ENCODE data around the gene DOK6. TPM values are rescaled to one million over a fixed set of nuclear protein-coding genes. Genes with fewer than 3 reads are reported as not detected.

DOK6 gene
- total and polyA plus RNA-seq, 10 donors: 0.09 to 2.0 (median 0.40) TPM

DNA sequence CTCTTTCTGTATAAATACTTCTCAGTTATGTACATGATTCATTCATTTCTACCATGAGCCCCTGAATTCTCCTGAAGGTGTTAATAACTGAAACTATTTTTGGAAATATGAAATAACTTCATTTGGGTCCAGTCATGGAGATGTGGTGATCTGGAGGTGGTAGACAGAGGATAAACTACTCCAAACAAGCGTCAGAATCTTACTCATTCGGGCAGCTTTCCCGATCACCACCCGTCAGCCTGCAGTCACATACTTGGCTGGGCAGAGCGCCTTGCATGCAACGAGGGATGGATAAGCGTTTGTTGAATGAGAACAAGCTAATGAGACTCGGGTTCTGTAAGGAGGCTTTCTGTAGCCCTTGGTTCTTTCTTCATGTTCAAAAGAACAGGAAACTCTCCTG lies 324.3 kb downstream of the DOK6 start:
- WGBS, 5 donors: 92 to 95% (median 93%) methylated on average over 8 of the region's 8 CpGs
- intact Hi-C loops (cut with DNase I; ENCODE audit: low total_unique reads): no loop called here
- Histone ChIP-seq H3K4me1 (no peaks in the 10 kb centered on the region), H3K9me3 (peaks cover 0 to 8% (median 2%) of the 10 kb centered on the region in 8 donors), H3K27me3 (replicated peaks in 1 of 7) (no peaks in the 10 kb centered on the region), H3K4me3 (no peak overlapping the region), H3K36me3 (no peaks in the 10 kb centered on the region), H3K27ac (no peak overlapping the region)
- TF ChIP-seq POLR2AphosphoS5 (IDR thresholded peaks at IDR 0.05) (no peak), CTCF (IDR thresholded peaks at IDR 0.05 in 8 of 11, conservative IDR thresholded peaks at IDR 0.05 in 3 of 11) (no peak), POLR2A (IDR thresholded peaks at IDR 0.05) (no peak)
- no peak for DNase-seq

- TF ChIP-seq POLR2A (IDR thresholded peaks at IDR 0.05): no peak
- no peak for TF ChIP-seq POLR2AphosphoS5 (IDR thresholded peaks at IDR 0.05)
- TF ChIP-seq CTCF (IDR thresholded peaks at IDR 0.05 in 8 of 11, conservative IDR thresholded peaks at IDR 0.05 in 3 of 11): no peak
- intact Hi-C loops (cut with DNase I; ENCODE audit: low total_unique reads): no loop called here
- Histone ChIP-seq H3K36me3 (no peaks in the 10 kb centered on the region), H3K27ac (no peak overlapping the region), H3K4me1 (no peaks in the 10 kb centered on the region), H3K4me3 (no peak overlapping the region), H3K9me3 (no peaks in the 10 kb centered on the region), H3K27me3 (replicated peaks in 1 of 7) (no peaks in the 10 kb centered on the region)
- 87 to 94% (median 89%) methylated on average over 12 of the region's 12 CpGs for WGBS, 5 donors
- no peak for DNase-seq
Observed at GRCh38 chr18:69725855-69726508, 325.3 kb downstream of the DOK6 start.

GRCh38 chr18:69727912-69728572 lies 327.4 kb downstream of the DOK6 start:
- no peak for DNase-seq
- no peaks in the 10 kb centered on the region for H3K27me3 ChIP-seq (replicated peaks in 1 of 7)
- intact Hi-C loops (cut with DNase I; ENCODE audit: low total_unique reads): no loop called here
- H3K4me1 ChIP-seq: no peaks in the 10 kb centered on the region
- no peaks in the 10 kb centered on the region for H3K36me3 ChIP-seq
- H3K27ac ChIP-seq: no peak overlapping the region
- WGBS, 5 donors: 83 to 93% (median 89%) methylated on average over 5 of the region's 5 CpGs
- no peak overlapping the region for H3K4me3 ChIP-seq
- no peak for TF ChIP-seq POLR2AphosphoS5 (IDR thresholded peaks at IDR 0.05)
- TF ChIP-seq CTCF (IDR thresholded peaks at IDR 0.05 in 8 of 11, conservative IDR thresholded peaks at IDR 0.05 in 3 of 11): no peak
- TF ChIP-seq POLR2A (IDR thresholded peaks at IDR 0.05): no peak
- H3K9me3 ChIP-seq: no peaks in the 10 kb centered on the region

DNA sequence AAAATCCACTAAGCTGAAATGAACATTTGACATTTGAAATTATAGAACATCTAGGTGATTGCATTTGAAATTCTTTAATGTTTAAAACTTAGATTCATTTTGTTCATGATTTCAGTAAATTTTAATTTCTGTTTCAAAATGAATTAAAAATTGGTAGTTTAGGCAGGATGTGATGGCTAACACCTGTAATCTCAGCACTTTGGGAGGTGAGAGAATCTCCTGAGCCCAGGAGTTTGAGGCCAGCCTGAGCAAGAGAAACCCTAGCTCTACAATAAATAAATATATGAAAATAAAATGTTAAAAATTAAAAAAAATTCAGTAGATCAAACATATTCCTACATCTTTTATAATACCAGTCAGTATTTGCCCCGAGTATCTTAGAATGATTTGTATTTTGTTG lies 330.0 kb downstream of the DOK6 start:
- no peak for DNase-seq
- WGBS, 5 donors: 72 to 93% (median 85%) methylated on average over 1 of the region's 1 CpG
- Histone ChIP-seq H3K4me1 (no peaks in the 10 kb centered on the region), H3K4me3 (no peak overlapping the region), H3K27ac (no peak overlapping the region), H3K27me3 (replicated peaks in 1 of 7) (no peaks in the 10 kb centered on the region), H3K9me3 (peaks cover 0 to 6% (median 0%) of the 10 kb centered on the region in 8 donors), H3K36me3 (no peaks in the 10 kb centered on the region)
- intact Hi-C loops (cut with DNase I; ENCODE audit: low total_unique reads): no loop called here
- TF ChIP-seq CTCF (IDR thresholded peaks at IDR 0.05 in 8 of 11, conservative IDR thresholded peaks at IDR 0.05 in 3 of 11) (no peak), POLR2A (IDR thresholded peaks at IDR 0.05) (no peak), POLR2AphosphoS5 (IDR thresholded peaks at IDR 0.05) (no peak)

All from spleen (tissue), 11 donors.